Esophagus squamous epithelium (tissue), 5 donors: Measurements from ENCODE around the gene CIB2. TPM values are rescaled to one million over a fixed set of nuclear protein-coding genes. Genes with fewer than 3 reads are reported as not detected.

ENCODE experiments used
- DNase-seq: peaks from one replicate; lab custom pipeline; 2025; lab: John Stamatoyannopoulos, UW
- H3K27ac ChIP-seq, 4 donors: fragments of 200-600 bp; sonication (generic); one replicate each; pipeline ENCODE4 v1.5.1; 2016 to 2019; ENCODE audit warnings: mild to moderate bottlenecking in 1 of 4
- H3K27me3 ChIP-seq, 4 donors: fragments of 200-600 bp; sonication (generic); 1 replicate in 3 of 4; 2 replicates in 1 of 4; pipeline versions ENCODE4 v1.5.1 to v1.6.0; 2017 to 2021; ENCODE audit warnings: antibody characterized with exemption in 1 of 4
- H3K36me3 ChIP-seq, 3 donors: fragments of 200-600 bp; sonication (generic); one replicate each; pipeline ENCODE4 v1.5.1; 2016 to 2019
- H3K4me1 ChIP-seq, 3 donors: fragments of 200-600 bp; sonication (generic); one replicate each; pipeline ENCODE4 v1.5.1; 2017 to 2019
- H3K4me3 ChIP-seq, 4 donors: fragments of 200-600 bp; sonication (generic); 1 replicate in 3 of 4; 2 replicates in 1 of 4; pipeline ENCODE4 v1.5.1; 2016 to 2019; ENCODE audit warnings: mild to moderate bottlenecking in 2 of 4, moderate library complexity in 1 of 4
- H3K9me3 ChIP-seq, 3 donors: fragments of 200-600 bp; sonication (generic); one replicate each; pipeline ENCODE4 v1.5.1; 2016 to 2019
- CTCF ChIP-seq, 6 experiments: fragments of 450-650 bp in 4 of 6; fragments of 200-600 bp in 2 of 6; sonication (generic) in 2 of 6; IDR thresholded peaks; one replicate each; pipeline ENCODE4 v1.5.1; 2016 to 2019; ENCODE audit warnings: antibody characterized with exemption in 6 of 6, mild to moderate bottlenecking in 4 of 6, moderate library complexity in 4 of 6
- POLR2A ChIP-seq, 4 donors: fragments of 450-650 bp; IDR thresholded peaks; one replicate each; pipeline ENCODE4 v1.6.1; 2017; ENCODE audit warnings: antibody characterized with exemption in 4 of 4, mild to moderate bottlenecking in 4 of 4, moderate library complexity in 3 of 4
- WGBS, 2 donors: methylation state at CpG; one replicate each; pipeline ENCODE4 v1.1.5; 2018; 5-methylcytosine and 5-hydroxymethylcytosine counted together
- intact Hi-C: fragments of 100-400 bp; cut with DNase I; formaldehyde crosslinking; loops from one replicate; pipeline ENCODE4 v1.15.0; 2022
- total RNA-seq, 4 donors: library from RNA; depleted of rRNA; stranded (reverse); fragments of >200 nt; gene quantifications; one replicate each; pipeline ENCODE4 v1.1.0, GENCODE V29; 2016
- donor health status: DM: yes; HTN: yes; CAD: no.

CIB2 gene
- total RNA-seq, 4 donors from 2014 or later = 1.1 to 11.8 (median 1.5) TPM

GRCh38 chr15:78061963-78062427, 69.2 kb downstream of the CIB2 start:
- Histone ChIP-seq H3K27me3 (no peaks in the 10 kb centered on the region), H3K4me1 (peaks cover 58 to 98% (median 75%) of the 10 kb centered on the region in 3 donors), H3K36me3 (no peaks in the 10 kb centered on the region), H3K9me3 (no peaks in the 10 kb centered on the region), H3K4me3 (peak overlapping the region in 2 of 4 donors; percentile 8 to 29), H3K27ac (peak overlapping the region; percentile 22 to 74 (median 60))
- intact Hi-C loops = no loop called here
- DNase-seq = no peak
- 3 to 10% methylated on average over 6 of the region's 6 CpGs for WGBS, 2 donors
- TF ChIP-seq POLR2A (IDR thresholded peaks at IDR 0.05) (no peak), CTCF (IDR thresholded peaks at IDR 0.05) (no peak)

- WGBS, 2 donors = 88 to 92% methylated on average over 3 to 5 of the region's 5 CpGs
- Histone ChIP-seq H3K36me3 (no peaks in the 10 kb centered on the region), H3K27ac (peak overlapping the region in 3 of 4 donors; percentile 61 to 78 (median 74)), H3K27me3 (no peaks in the 10 kb centered on the region), H3K4me3 (no peak overlapping the region), H3K9me3 (no peaks in the 10 kb centered on the region), H3K4me1 (peaks cover 60 to 98% (median 75%) of the 10 kb centered on the region in 3 donors)
- DNase-seq = no peak
- intact Hi-C loops = no loop called here
- TF ChIP-seq CTCF (IDR thresholded peaks at IDR 0.05) = no peak
- TF ChIP-seq POLR2A (IDR thresholded peaks at IDR 0.05) = no peak
Measured at GRCh38 chr15:78060232-78060631, 71.0 kb downstream of the CIB2 start.

DNA sequence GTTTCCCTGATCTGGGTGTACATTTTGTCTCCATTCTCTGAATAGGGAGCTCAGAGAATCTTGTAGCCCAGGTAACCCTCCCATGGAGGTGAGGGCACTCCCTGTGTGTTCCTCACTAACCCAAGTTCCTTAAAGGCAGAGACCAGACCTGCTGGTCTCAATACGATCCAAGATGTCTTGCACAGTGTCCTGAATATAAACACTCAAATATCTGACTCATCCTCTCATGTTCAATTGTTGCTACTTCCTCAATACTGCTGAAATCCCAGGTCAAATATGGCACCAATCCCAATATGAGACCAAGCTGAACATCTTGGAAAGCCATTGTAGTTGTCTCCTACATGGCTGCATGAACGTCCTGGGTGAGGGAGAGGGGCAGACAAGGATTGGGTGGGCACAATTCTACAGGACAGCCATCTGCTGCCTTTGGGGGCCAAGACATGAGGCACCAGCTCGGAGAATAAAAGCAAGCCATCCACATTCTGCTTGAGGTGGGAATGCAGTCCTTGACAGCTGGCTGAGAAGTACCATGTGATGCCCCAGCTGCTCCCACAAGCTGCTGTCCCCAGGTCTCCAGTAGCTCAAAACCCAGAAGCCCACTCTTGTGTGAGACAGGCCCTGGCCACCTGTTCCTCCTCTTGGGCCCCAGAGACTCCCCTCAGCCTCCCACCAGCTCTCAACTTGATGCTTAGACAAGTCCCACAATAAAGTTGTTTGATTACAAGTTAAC, 72.0 kb downstream of the CIB2 start:
- Histone ChIP-seq H3K4me1 (peaks cover 59 to 98% (median 74%) of the 10 kb centered on the region in 3 donors), H3K27me3 (no peaks in the 10 kb centered on the region), H3K36me3 (no peaks in the 10 kb centered on the region), H3K4me3 (no peak overlapping the region), H3K9me3 (no peaks in the 10 kb centered on the region), H3K27ac (peak overlapping the region; percentile 56 to 78 (median 68))
- intact Hi-C loops = no loop called here
- no peak for TF ChIP-seq CTCF (IDR thresholded peaks at IDR 0.05)
- no peak for TF ChIP-seq POLR2A (IDR thresholded peaks at IDR 0.05)
- 20 to 27% methylated on average over 1 to 2 of the region's 3 CpGs for WGBS, 2 donors
- no peak for DNase-seq

GRCh38 chr15:78058401-78058935, 72.8 kb downstream of the CIB2 start:
- no peaks in the 10 kb centered on the region for H3K9me3 ChIP-seq
- H3K4me3 ChIP-seq = no peak overlapping the region
- peaks cover 0 to 5% (median 0%) of the 10 kb centered on the region in 3 donors for H3K36me3 ChIP-seq
- TF ChIP-seq CTCF (IDR thresholded peaks at IDR 0.05) = no peak
- TF ChIP-seq POLR2A (IDR thresholded peaks at IDR 0.05) = no peak
- no peaks in the 10 kb centered on the region for H3K27me3 ChIP-seq
- intact Hi-C loops = no loop called here
- peak overlapping the region; percentile 56 to 78 (median 68) for H3K27ac ChIP-seq
- H3K4me1 ChIP-seq = peaks cover 52 to 98% (median 66%) of the 10 kb centered on the region in 3 donors
- WGBS, 2 donors = 88 to 97% methylated on average over 4 to 5 of the region's 10 CpGs
- DNase-seq = no peak

- WGBS, 2 donors = 90 to 95% methylated on average over 5 of the region's 5 CpGs
Measured at GRCh38 chr15:78057803-78058202, 73.4 kb downstream of the CIB2 start.

More at GRCh38 chr15:78057803-78058202, 73.4 kb downstream of the CIB2 start:
- H3K27ac ChIP-seq = peak overlapping the region; percentile 23 to 79 (median 66)
- no peaks in the 10 kb centered on the region for H3K9me3 ChIP-seq
- H3K4me3 ChIP-seq = no peak overlapping the region
- H3K27me3 ChIP-seq = no peaks in the 10 kb centered on the region
- peaks cover 0 to 12% (median 0%) of the 10 kb centered on the region in 3 donors for H3K36me3 ChIP-seq
- TF ChIP-seq CTCF (IDR thresholded peaks at IDR 0.05) = no peak
- no peak for TF ChIP-seq POLR2A (IDR thresholded peaks at IDR 0.05)
- DNase-seq = no peak
- peaks cover 49 to 100% (median 63%) of the 10 kb centered on the region in 3 donors for H3K4me1 ChIP-seq
- intact Hi-C loops = no loop called here
